Mucosa of descending colon (tissue), 3 donors: ENCODE results near the gene CFAP157. TPM values are rescaled to one million over a fixed set of nuclear protein-coding genes. Genes with fewer than 3 reads are reported as not detected.

Experiments used
- ATAC-seq: fragments of 200-7000 bp; cut with Tn5 transposase; one replicate; pipeline ENCODE4 v1.9.1; 2020; ENCODE audit warnings: mild to moderate bottlenecking, moderate library complexity
- DNase-seq, 3 donors: peaks; one replicate each; pipeline ENCODE4 v3.0.0-alpha.2; 2020
- H3K36me3 ChIP-seq: fragments of 200-600 bp; one replicate; pipeline ENCODE4 v1.8.0; 2021; ENCODE audit warnings: low read depth, mild to moderate bottlenecking
- H3K4me1 ChIP-seq: fragments of 200-600 bp; one replicate; pipeline ENCODE4 v1.8.0; 2021; ENCODE audit warnings: low read depth, mild to moderate bottlenecking
- H3K4me3 ChIP-seq: fragments of 200-600 bp; one replicate; pipeline ENCODE4 v1.8.0; 2021; ENCODE audit warnings: mild to moderate bottlenecking
- H3K9me3 ChIP-seq: fragments of 200-600 bp; one replicate; pipeline ENCODE4 v1.8.0; 2021; ENCODE audit warnings: mild to moderate bottlenecking
- CTCF ChIP-seq: fragments of 200-600 bp; IDR thresholded peaks from one replicate; pipeline ENCODE4 v1.8.0; 2022; ENCODE audit warnings: antibody characterized with exemption, mild to moderate bottlenecking
- intact Hi-C, 2 donors: fragments of 100-400 bp; cut with DNase I in 1 of 2; cut with micrococcal nuclease in 1 of 2; formaldehyde crosslinking; loops; one replicate each; pipeline versions ENCODE4 v1.11.0 to v1.11.1; 2022; cut with DNase I, micrococcal nuclease
- long read RNA-seq, 2 donors: library from polyadenylated mRNA; unstranded; transcript quantifications; one replicate each; pipeline ENCODE4 v2.0.0, GENCODE V29; 2019 to 2021
- total RNA-seq, 3 donors: library from RNA; stranded (reverse); fragmentation: NEBNext Ultra II Directional in 2 of 3; extraction: Animal tissue kit (Norgen Biotek cat#: 25700) in 2 of 3; gene quantifications; one replicate each; pipeline versions ENCODE4 v1.2.1 to v1.2.4, GENCODE V29; 2021 to 2023
- donor health status: DM: no; HTN: no; CAD: no; lungs with moderate emphysema.
- donor health status: DM: no; HTN: no; CAD: no.
- donor health status: DM: no; HTN: yes; CAD: no.

Gene CFAP157
- total RNA-seq: under 1 TPM in 2 of 3 donors, not detected in 1; 0.12 to 0.28 TPM
- long read RNA-seq, donor 1, partial matches to known transcripts: 0 of 2 reads
- long read RNA-seq, donor 1, other reads (novel, unspliced or antisense): 2 of 2 reads
- long read RNA-seq, donor 2: 0 reads

- DNase-seq: peak in 1 of 3 donors; percentile 43
- peak; percentile 79 for ATAC-seq
- Histone ChIP-seq H3K4me1 (no peaks in the 10 kb centered on the region), H3K9me3 (no peaks in the 10 kb centered on the region), H3K4me3 (no peak within 1 kb of the TSS), H3K36me3 (no peaks in the 10 kb centered on the region)
- intact Hi-C loops: no loop called here
- TF ChIP-seq CTCF: no peak
Measured at GRCh38 chr9:127706836-127707241, at the start of gene CFAP157. Gene CFAP157 (plus strand): TSS chr9:127706988. CDS start chr9:127707032, 44 bp downstream.

- no peak for TF ChIP-seq CTCF
- no peaks in the 10 kb centered on the region for H3K36me3 ChIP-seq
- no peak overlapping the region for H3K4me3 ChIP-seq
- no peaks in the 10 kb centered on the region for H3K9me3 ChIP-seq
- ATAC-seq (no peak), DNase-seq (no peak)
- intact Hi-C loops: no loop called here
- H3K4me1 ChIP-seq: no peaks in the 10 kb centered on the region
Measured at GRCh38 chr9:127658428-127658827, 48.4 kb upstream of the CFAP157 start.

- Histone ChIP-seq H3K4me1 (peaks cover 4% of the 10 kb centered on the region), H3K36me3 (no peaks in the 10 kb centered on the region), H3K4me3 (no peak overlapping the region), H3K9me3 (no peaks in the 10 kb centered on the region)
- DNase-seq (peak in 1 of 3 donors; percentile 64), ATAC-seq (peak; percentile 85)
- intact Hi-C loops: no loop called here
- TF ChIP-seq CTCF: no peak
Measured at GRCh38 chr9:127660886-127661741, 45.7 kb upstream of the CFAP157 start.

- no peak overlapping the region for H3K4me3 ChIP-seq
- no peaks in the 10 kb centered on the region for H3K9me3 ChIP-seq
- peaks cover 4% of the 10 kb centered on the region for H3K4me1 ChIP-seq
- no peaks in the 10 kb centered on the region for H3K36me3 ChIP-seq
- ATAC-seq (peak; percentile 27), DNase-seq (no peak)
- TF ChIP-seq CTCF: no peak
- intact Hi-C loops: no loop called here
Measured at GRCh38 chr9:127662617-127663016, 44.2 kb upstream of the CFAP157 start.

- DNase-seq: no peak
- Histone ChIP-seq H3K9me3 (no peaks in the 10 kb centered on the region), H3K4me3 (no peak overlapping the region), H3K4me1 (peaks cover 4% of the 10 kb centered on the region), H3K36me3 (no peaks in the 10 kb centered on the region)
- no peak for TF ChIP-seq CTCF
- no peak for ATAC-seq
- intact Hi-C loops: no loop called here
Measured at GRCh38 chr9:127664324-127664677, 42.5 kb upstream of the CFAP157 start.
